ENCODE results near the gene SUPT20H. TPM values are rescaled to one million over a fixed set of nuclear protein-coding genes. Genes with fewer than 3 reads are reported as not detected.

Gene SUPT20H
- total and polyA plus RNA-seq, 2 of the 13 experiments (the other 11 are each of a cell fraction or from before 2014, with no cell fraction given): 35.0 to 63.6 TPM

- no peak for TF ChIP-seq ZNF512B (CRISPR knock-in tag; IDR thresholded peaks at IDR 0.05; ENCODE audit: borderline replicate concordance)
- 0 out of 2 replicates have a peak, but pooled peaks have one; percentile 41 for TF ChIP-seq NFKB2 (CRISPR knock-in tag; IDR thresholded peaks at IDR 0.05; ENCODE audit: borderline replicate concordance)
- peak; percentile 40; the same call in 1 of the 2 replicates for TF ChIP-seq KDM5B (CRISPR knock-in tag; IDR thresholded peaks at IDR 0.05; ENCODE audit: borderline replicate concordance)
- peak; percentile 50; the same call in 1 of the 2 replicates for TF ChIP-seq BORCS8-MEF2B (CRISPR knock-in tag; IDR thresholded peaks at IDR 0.05)
- no peak for TF ChIP-seq RORA (CRISPR knock-in tag; IDR thresholded peaks at IDR 0.05)
- no peak for TF ChIP-seq NCOA1 (CRISPR knock-in tag; IDR thresholded peaks at IDR 0.05)
- TF ChIP-seq ZFP36 (IDR thresholded peaks at IDR 0.05; ENCODE audit: borderline replicate concordance, low read depth, low read length, partially characterized antibody): no peak
- TF ChIP-seq CSRNP1 (CRISPR knock-in tag; IDR thresholded peaks at IDR 0.05): 0 out of 2 replicates have a peak, but pooled peaks have one; percentile 45
- TF ChIP-seq FOXP1 (IDR thresholded peaks at IDR 0.05): no peak
- TF ChIP-seq FOXP1 (CRISPR knock-in tag; IDR thresholded peaks at IDR 0.05): no peak
- TF ChIP-seq MYC (CRISPR knock-in tag; IDR thresholded peaks at IDR 0.05; ENCODE audit: borderline replicate concordance): peak; percentile 39; the same call in 1 of the 2 replicates
- TF ChIP-seq ZSCAN9 (CRISPR knock-in tag; IDR thresholded peaks at IDR 0.05; ENCODE audit: borderline replicate concordance): no peak
- no peak for TF ChIP-seq ATF3 (CRISPR knock-in tag; IDR thresholded peaks at IDR 0.05)
- TF ChIP-seq SIN3B (IDR thresholded peaks at IDR 0.05; ENCODE audit: low read length): no peak
- no peak for TF ChIP-seq CCDC6 (CRISPR knock-in tag; IDR thresholded peaks at IDR 0.05)
- TF ChIP-seq GATA4 (IDR thresholded peaks at IDR 0.05; ENCODE audit: borderline replicate concordance, low read depth): no peak
- TF ChIP-seq POGZ (CRISPR knock-in tag; IDR thresholded peaks at IDR 0.05): 0 out of 2 replicates have a peak, but pooled peaks have one; percentile 20
- no peak for TF ChIP-seq ZNF891 (CRISPR knock-in tag; IDR thresholded peaks at IDR 0.05)
- no peak for TF ChIP-seq RCOR2 (CRISPR knock-in tag; IDR thresholded peaks at IDR 0.05)
- TF ChIP-seq ZNF710 (CRISPR knock-in tag; IDR thresholded peaks at IDR 0.05; ENCODE audit: borderline replicate concordance): 0 out of 2 replicates have a peak, but pooled peaks have one; percentile 13
- no peak for TF ChIP-seq ZNF747 (CRISPR knock-in tag; IDR thresholded peaks at IDR 0.05; ENCODE audit: borderline replicate concordance)
- 0 out of 2 replicates have a peak, but pooled peaks have one; percentile 22 for TF ChIP-seq SPEN (CRISPR knock-in tag; IDR thresholded peaks at IDR 0.05; ENCODE audit: low read depth)
- TF ChIP-seq NFE2L1 (CRISPR knock-in tag; IDR thresholded peaks at IDR 0.05; ENCODE audit: borderline replicate concordance): no peak
- 0 out of 2 replicates have a peak, but pooled peaks have one; percentile 53 for TF ChIP-seq ZNF619 (CRISPR knock-in tag; IDR thresholded peaks at IDR 0.05)
Measured at GRCh38 chr13:37069597-37070103, 10.2 kb upstream of the SUPT20H start (continued).
